Esophagus squamous epithelium (tissue), 4 donors: ENCODE data around the gene HIPK2.

Source experiments
- CTCF ChIP-seq, 6 experiments: fragments of 450-650 bp in 4 of 6; fragments of 200-600 bp in 2 of 6; sonication (generic) in 2 of 6; IDR thresholded peaks; one replicate each; pipeline ENCODE4 v1.5.1; 2016 to 2019; ENCODE audit warnings: antibody characterized with exemption in 6 of 6, mild to moderate bottlenecking in 4 of 6, moderate library complexity in 4 of 6
- POLR2A ChIP-seq, 4 donors: fragments of 450-650 bp; IDR thresholded peaks; one replicate each; pipeline ENCODE4 v1.6.1; 2017; ENCODE audit warnings: antibody characterized with exemption in 4 of 4, mild to moderate bottlenecking in 4 of 4, moderate library complexity in 3 of 4

GRCh38 chr7:139743267-139743966, 34.4 kb downstream of the HIPK2 start:
- no peak for TF ChIP-seq CTCF (IDR thresholded peaks at IDR 0.05)
- no peak for TF ChIP-seq POLR2A (IDR thresholded peaks at IDR 0.05)
